ENCODE results near the gene DNMT3B.
A peak's percentile ranks its signal among the peaks of the same experiment; 100 is the strongest.

The DNMT3B gene

GRCh38 chr20:32763202-32764004, 1.2 kb downstream of the DNMT3B start:
- DNase-seq (ENCODE audit: low spot score): peak; percentile 39

GRCh38 chr20:32764005-32764960, 2.1 kb downstream of the DNMT3B start:
- no peak for DNase-seq (ENCODE audit: low spot score)

- DNase-seq (ENCODE audit: low spot score): peak; percentile 91
Observed at GRCh38 chr20:32765230-32765875, 3.2 kb downstream of the DNMT3B start.

GRCh38 chr20:32767418-32768198, 5.4 kb downstream of the DNMT3B start:
- DNase-seq (ENCODE audit: low spot score): no peak

GRCh38 chr20:32772046-32772445, 9.9 kb downstream of the DNMT3B start:
- no peak for DNase-seq (ENCODE audit: low spot score)

GRCh38 chr20:32773223-32773622, 11.0 kb downstream of the DNMT3B start:
- no peak for DNase-seq (ENCODE audit: low spot score)

- DNase-seq (ENCODE audit: low spot score): no peak
Observed at GRCh38 chr20:32773855-32774254, 11.7 kb downstream of the DNMT3B start.

- DNase-seq (ENCODE audit: low spot score): peak; percentile 51
Observed at GRCh38 chr20:32775336-32775991, 13.3 kb downstream of the DNMT3B start.

- DNase-seq (ENCODE audit: low spot score): peak; percentile 91
Observed at GRCh38 chr20:32777177-32777956, 15.2 kb downstream of the DNMT3B start.

GRCh38 chr20:32779500-32780211, 17.5 kb downstream of the DNMT3B start:
- no peak for DNase-seq (ENCODE audit: low spot score)

GRCh38 chr20:32780278-32780677, 18.1 kb downstream of the DNMT3B start:
- no peak for DNase-seq (ENCODE audit: low spot score)

GRCh38 chr20:32780749-32781655, 18.8 kb downstream of the DNMT3B start:
- no peak for DNase-seq (ENCODE audit: low spot score)

GRCh38 chr20:32784369-32785080, 22.3 kb downstream of the DNMT3B start:
- no peak for DNase-seq (ENCODE audit: low spot score)

GRCh38 chr20:32786059-32786760, 24.0 kb downstream of the DNMT3B start:
- no peak for DNase-seq (ENCODE audit: low spot score)

GRCh38 chr20:32787168-32787567, 25.0 kb downstream of the DNMT3B start:
- DNase-seq (ENCODE audit: low spot score): no peak

GRCh38 chr20:32789896-32790750, 27.9 kb downstream of the DNMT3B start:
- DNase-seq (ENCODE audit: low spot score): peak; percentile 65
